ENCODE data around the gene TFAM.

Gene TFAM

GRCh38 chr10:58384999-58385783 is at the start of gene TFAM:
Gene TFAM (plus strand): TSS chr10:58385410. CDS start chr10:58385548, 138 bp downstream.
- peak; percentile 92 to 93 for DNase-seq

GRCh38 chr10:58336242-58336641 is 49.0 kb upstream of the TFAM start:
- no peak for DNase-seq

- DNase-seq = no peak
Observed at GRCh38 chr10:58341422-58341821, 43.8 kb upstream of the TFAM start.

GRCh38 chr10:58341947-58342346 is 43.3 kb upstream of the TFAM start:
- DNase-seq = no peak

GRCh38 chr10:58347967-58348366 is 37.2 kb upstream of the TFAM start:
- DNase-seq = no peak

- DNase-seq = no peak
Observed at GRCh38 chr10:58348571-58349033, 36.6 kb upstream of the TFAM start.

- no peak for DNase-seq
Observed at GRCh38 chr10:58350023-58350422, 35.2 kb upstream of the TFAM start.

GRCh38 chr10:58350619-58351323 is 34.4 kb upstream of the TFAM start:
- no peak for DNase-seq

GRCh38 chr10:58351616-58352578 is 33.3 kb upstream of the TFAM start:
- no peak for DNase-seq

- DNase-seq = no peak
Observed at GRCh38 chr10:58352956-58353610, 32.1 kb upstream of the TFAM start.

- DNase-seq = no peak
Observed at GRCh38 chr10:58356756-58357155, 28.5 kb upstream of the TFAM start.

- no peak for DNase-seq
Observed at GRCh38 chr10:58358314-58358933, 26.8 kb upstream of the TFAM start.

- DNase-seq = no peak
Observed at GRCh38 chr10:58358947-58359346, 26.3 kb upstream of the TFAM start.

GRCh38 chr10:58359541-58359940 is 25.7 kb upstream of the TFAM start:
- DNase-seq = no peak

GRCh38 chr10:58360412-58361004 is 24.7 kb upstream of the TFAM start:
- DNase-seq = no peak

GRCh38 chr10:58361353-58361752 is 23.9 kb upstream of the TFAM start:
- DNase-seq = no peak

- DNase-seq = no peak
Observed at GRCh38 chr10:58362027-58362789, 23.0 kb upstream of the TFAM start.

- DNase-seq = peak; percentile 68 to 69
Observed at GRCh38 chr10:58367069-58367468, 18.1 kb upstream of the TFAM start.

GRCh38 chr10:58371473-58371872 is 13.7 kb upstream of the TFAM start:
- DNase-seq = no peak

- DNase-seq = no peak
Observed at GRCh38 chr10:58372607-58373441, 12.4 kb upstream of the TFAM start.
